Liver (tissue), 9 donors: ENCODE measurements around the gene EVX1. TPM values are rescaled to one million over a fixed set of nuclear protein-coding genes. Genes with fewer than 3 reads are reported as not detected.

Experiments
- DNase-seq: peaks from one replicate; pipeline ENCODE4 v3.0.0-alpha.2; 2017; ENCODE audit warnings: low spot score
- H3K27ac ChIP-seq, 2 donors: one replicate each; pipeline ENCODE4 v1.7.0; 2013; ENCODE audit warnings: inconsistent platforms in 2 of 2, low read length in 2 of 2, control low read depth in 1 of 2, low read depth in 1 of 2, mild to moderate bottlenecking in 1 of 2
- H3K27me3 ChIP-seq, 4 donors: one replicate each; pipeline versions ENCODE4 v1.6.1 to v1.7.0; 2013; ENCODE audit warnings: low read length in 3 of 4, inconsistent platforms in 1 of 4, mild to moderate bottlenecking in 1 of 4, moderate library complexity in 1 of 4; ENCODE audit not compliant: control insufficient read depth in 4 of 4, insufficient read depth in 4 of 4
- H3K36me3 ChIP-seq, 4 donors: one replicate each; pipeline versions ENCODE4 v1.6.1 to v1.7.0; 2013; ENCODE audit warnings: low read length in 3 of 4, mild to moderate bottlenecking in 3 of 4, low read depth in 1 of 4, moderate library complexity in 1 of 4; ENCODE audit not compliant: control insufficient read depth in 4 of 4, insufficient read depth in 3 of 4
- H3K4me1 ChIP-seq, 4 donors: one replicate each; pipeline versions ENCODE4 v1.6.1 to v1.7.0; 2013; ENCODE audit warnings: low read length in 3 of 4, mild to moderate bottlenecking in 3 of 4, moderate library complexity in 1 of 4; ENCODE audit not compliant: control insufficient read depth in 4 of 4, insufficient read depth in 4 of 4
- H3K4me3 ChIP-seq, 3 donors: one replicate each; pipeline versions ENCODE4 v1.6.1 to v1.7.0; 2013; ENCODE audit warnings: low read length in 3 of 3, control low read depth in 1 of 3, low read depth in 1 of 3, mild to moderate bottlenecking in 1 of 3
- H3K9ac ChIP-seq, 2 donors: one replicate each; pipeline ENCODE4 v1.7.0; 2013; ENCODE audit warnings: low read length in 2 of 2, mild to moderate bottlenecking in 2 of 2, moderate library complexity in 2 of 2, control low read depth in 1 of 2, low read depth in 1 of 2
- H3K9me3 ChIP-seq, 4 donors: one replicate each; pipeline versions ENCODE4 v1.6.1 to v1.7.0; 2013; ENCODE audit warnings: low read length in 3 of 4; ENCODE audit not compliant: control insufficient read depth in 4 of 4
- HNF4G ChIP-seq: IDR thresholded peaks from 2 replicates; pipeline ENCODE4 v1.6.1; 2016; ENCODE audit warnings: antibody characterized with exemption
- RAD21 ChIP-seq, 2 donors: IDR thresholded peaks; 2 replicates each; pipeline ENCODE4 v1.6.1; 2016; ENCODE audit warnings: antibody characterized with exemption in 2 of 2, mild to moderate bottlenecking in 2 of 2
- TAF1 ChIP-seq: conservative IDR thresholded peaks from 2 replicates; pipeline ENCODE4 v1.6.1; 2016; ENCODE audit warnings: antibody characterized with exemption, mild to moderate bottlenecking
- WGBS: extraction: QIAGEN DNeasy Blood & Tissue Kit; methylation state at CpG from one replicate; pipeline ENCODE4 v1.1.7; 2013; 5-methylcytosine and 5-hydroxymethylcytosine counted together
- polyA plus RNA-seq, 2 donors: library from polyadenylated mRNA; stranded (reverse) in 1 of 2; unstranded in 1 of 2; fragments of 200-250 nt in 1 of 2; fragments of >200 nt in 1 of 2; fragmentation: Nextera tagmentation in 1 of 2; extraction: Ambion mirVana in 1 of 2; gene quantifications; one replicate each; pipeline versions ENCODE4 v1.2.1 to v1.2.3, GENCODE V29; 2013 to 2015
- total RNA-seq, 2 donors: library from RNA; depleted of rRNA; stranded (reverse); fragments of >200 nt; gene quantifications; one replicate each; pipeline ENCODE4 v1.2.3, GENCODE V29; 2014
- TF ChIP-seq, protein P1 (sequence below): IDR thresholded peaks from 2 replicates; pipeline ENCODE4 v1.6.1; 2016; ENCODE audit warnings: antibody characterized with exemption
- TF ChIP-seq, protein P2 (sequence below): IDR thresholded peaks from 2 replicates; pipeline ENCODE4 v1.6.1; 2016; ENCODE audit warnings: antibody characterized with exemption, mild to moderate bottlenecking
- TF ChIP-seq, protein P3 (sequence below): fragments of 150-350 bp; IDR thresholded peaks from 2 replicates; pipeline ENCODE4 v1.5.1; 2017; ENCODE audit warnings: improper control_type of control experiment, low read depth, low read length; ENCODE audit not compliant: missing input control
- donor health status: healthy.
- donor health status: healthy.
- donor health status: healthy.
- donor health status: healthy.
- donor health status: healthy.

Gene EVX1
- total and polyA plus RNA-seq, 4 donors, result not detected

DNA sequence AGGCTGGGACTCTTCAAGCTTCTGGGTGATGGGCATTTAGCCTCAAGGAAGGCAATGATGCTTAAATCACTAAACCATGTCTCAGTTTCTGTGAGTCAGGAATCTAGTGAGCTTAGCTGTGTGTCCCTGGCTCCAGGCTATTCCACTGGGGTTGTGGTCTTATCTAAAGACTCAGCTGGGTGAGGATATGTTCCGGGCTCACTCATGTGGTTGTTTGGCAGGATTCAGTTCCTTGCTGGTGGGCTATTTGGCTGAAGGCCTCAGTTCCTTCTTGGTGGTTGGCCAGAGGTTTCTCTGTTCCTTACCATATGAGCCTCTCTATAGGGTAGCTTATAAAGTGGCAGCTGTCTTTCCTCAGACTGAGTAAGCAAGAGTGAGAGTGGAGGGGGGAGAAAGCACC, 12.0 kb downstream of the EVX1 start:
- Histone ChIP-seq H3K4me1 (peaks cover 0 to 11% (median 7%) of the 10 kb centered on the region in 4 donors), H3K27ac (no peak overlapping the region), H3K36me3 (no peaks in the 10 kb centered on the region), H3K27me3 (peaks cover 0 to 26% (median 8%) of the 10 kb centered on the region in 4 donors), H3K4me3 (no peak overlapping the region), H3K9me3 (no peaks in the 10 kb centered on the region), H3K9ac (no peak overlapping the region)
- TF ChIP-seq, protein P1, sequence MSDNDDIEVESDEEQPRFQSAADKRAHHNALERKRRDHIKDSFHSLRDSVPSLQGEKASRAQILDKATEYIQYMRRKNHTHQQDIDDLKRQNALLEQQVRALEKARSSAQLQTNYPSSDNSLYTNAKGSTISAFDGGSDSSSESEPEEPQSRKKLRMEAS, result no peak
- no peak for TF ChIP-seq RAD21 (IDR thresholded peaks at IDR 0.05)
- TF ChIP-seq, protein P2, sequence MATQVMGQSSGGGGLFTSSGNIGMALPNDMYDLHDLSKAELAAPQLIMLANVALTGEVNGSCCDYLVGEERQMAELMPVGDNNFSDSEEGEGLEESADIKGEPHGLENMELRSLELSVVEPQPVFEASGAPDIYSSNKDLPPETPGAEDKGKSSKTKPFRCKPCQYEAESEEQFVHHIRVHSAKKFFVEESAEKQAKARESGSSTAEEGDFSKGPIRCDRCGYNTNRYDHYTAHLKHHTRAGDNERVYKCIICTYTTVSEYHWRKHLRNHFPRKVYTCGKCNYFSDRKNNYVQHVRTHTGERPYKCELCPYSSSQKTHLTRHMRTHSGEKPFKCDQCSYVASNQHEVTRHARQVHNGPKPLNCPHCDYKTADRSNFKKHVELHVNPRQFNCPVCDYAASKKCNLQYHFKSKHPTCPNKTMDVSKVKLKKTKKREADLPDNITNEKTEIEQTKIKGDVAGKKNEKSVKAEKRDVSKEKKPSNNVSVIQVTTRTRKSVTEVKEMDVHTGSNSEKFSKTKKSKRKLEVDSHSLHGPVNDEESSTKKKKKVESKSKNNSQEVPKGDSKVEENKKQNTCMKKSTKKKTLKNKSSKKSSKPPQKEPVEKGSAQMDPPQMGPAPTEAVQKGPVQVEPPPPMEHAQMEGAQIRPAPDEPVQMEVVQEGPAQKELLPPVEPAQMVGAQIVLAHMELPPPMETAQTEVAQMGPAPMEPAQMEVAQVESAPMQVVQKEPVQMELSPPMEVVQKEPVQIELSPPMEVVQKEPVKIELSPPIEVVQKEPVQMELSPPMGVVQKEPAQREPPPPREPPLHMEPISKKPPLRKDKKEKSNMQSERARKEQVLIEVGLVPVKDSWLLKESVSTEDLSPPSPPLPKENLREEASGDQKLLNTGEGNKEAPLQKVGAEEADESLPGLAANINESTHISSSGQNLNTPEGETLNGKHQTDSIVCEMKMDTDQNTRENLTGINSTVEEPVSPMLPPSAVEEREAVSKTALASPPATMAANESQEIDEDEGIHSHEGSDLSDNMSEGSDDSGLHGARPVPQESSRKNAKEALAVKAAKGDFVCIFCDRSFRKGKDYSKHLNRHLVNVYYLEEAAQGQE, result no peak
- no peak for DNase-seq
- WGBS, result 74% methylated on average over 1 of the region's 1 CpG

DNA sequence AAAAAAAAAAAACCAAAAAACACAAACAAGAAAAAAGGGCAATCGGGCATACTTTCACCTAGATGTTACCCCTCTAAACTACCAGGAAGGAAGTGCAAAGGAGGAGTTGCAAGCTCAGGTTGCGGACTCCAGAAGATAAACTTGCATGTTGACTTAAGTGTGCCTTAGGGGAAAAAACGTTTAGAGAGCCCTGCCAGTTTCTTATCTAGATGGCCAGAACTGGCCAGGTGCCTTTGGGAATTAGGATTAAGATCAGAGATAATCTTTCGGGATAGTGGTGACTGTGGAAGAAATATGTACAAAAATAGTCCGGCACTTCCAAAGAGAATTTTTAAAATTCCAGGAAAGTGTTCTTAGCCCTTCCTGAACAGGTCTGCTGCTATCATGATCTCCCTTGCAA, 17.6 kb downstream of the EVX1 start:
- Histone ChIP-seq H3K9ac (no peak overlapping the region), H3K4me3 (no peak overlapping the region), H3K9me3 (no peaks in the 10 kb centered on the region), H3K27ac (no peak overlapping the region), H3K36me3 (no peaks in the 10 kb centered on the region), H3K27me3 (peaks cover 0 to 3% (median 2%) of the 10 kb centered on the region in 4 donors), H3K4me1 (no peaks in the 10 kb centered on the region)
- 49% methylated on average over 5 of the region's 5 CpGs for WGBS
- no peak for DNase-seq
- TF ChIP-seq, protein P2, result no peak
- TF ChIP-seq HNF4G, result no peak
- no peak for TF ChIP-seq TAF1

DNA sequence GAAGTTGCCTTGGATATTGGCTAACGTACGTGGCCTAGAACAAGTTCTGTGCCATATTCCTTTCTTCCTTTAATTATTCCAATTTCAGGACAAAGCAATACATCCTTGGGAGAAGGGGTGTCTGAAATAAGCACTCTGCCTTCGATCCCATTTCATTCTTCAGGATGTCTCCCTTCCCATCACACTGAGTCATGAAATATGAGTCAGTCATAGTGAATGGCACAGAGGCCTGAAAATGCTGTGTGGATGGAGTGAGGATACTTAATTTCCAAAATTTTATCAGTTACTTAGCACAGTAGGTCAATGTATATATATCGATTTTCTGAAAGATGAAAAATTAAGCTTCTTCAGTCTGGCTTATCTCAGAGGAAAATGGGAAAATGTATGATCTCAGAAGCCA, 19.5 kb downstream of the EVX1 start:
- no peaks in the 10 kb centered on the region for H3K9me3 ChIP-seq
- no peak overlapping the region for H3K4me3 ChIP-seq
- no peak overlapping the region for H3K27ac ChIP-seq
- no peak overlapping the region for H3K9ac ChIP-seq
- TF ChIP-seq, protein P1, result no peak
- TF ChIP-seq, protein P3, sequence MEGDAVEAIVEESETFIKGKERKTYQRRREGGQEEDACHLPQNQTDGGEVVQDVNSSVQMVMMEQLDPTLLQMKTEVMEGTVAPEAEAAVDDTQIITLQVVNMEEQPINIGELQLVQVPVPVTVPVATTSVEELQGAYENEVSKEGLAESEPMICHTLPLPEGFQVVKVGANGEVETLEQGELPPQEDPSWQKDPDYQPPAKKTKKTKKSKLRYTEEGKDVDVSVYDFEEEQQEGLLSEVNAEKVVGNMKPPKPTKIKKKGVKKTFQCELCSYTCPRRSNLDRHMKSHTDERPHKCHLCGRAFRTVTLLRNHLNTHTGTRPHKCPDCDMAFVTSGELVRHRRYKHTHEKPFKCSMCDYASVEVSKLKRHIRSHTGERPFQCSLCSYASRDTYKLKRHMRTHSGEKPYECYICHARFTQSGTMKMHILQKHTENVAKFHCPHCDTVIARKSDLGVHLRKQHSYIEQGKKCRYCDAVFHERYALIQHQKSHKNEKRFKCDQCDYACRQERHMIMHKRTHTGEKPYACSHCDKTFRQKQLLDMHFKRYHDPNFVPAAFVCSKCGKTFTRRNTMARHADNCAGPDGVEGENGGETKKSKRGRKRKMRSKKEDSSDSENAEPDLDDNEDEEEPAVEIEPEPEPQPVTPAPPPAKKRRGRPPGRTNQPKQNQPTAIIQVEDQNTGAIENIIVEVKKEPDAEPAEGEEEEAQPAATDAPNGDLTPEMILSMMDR, result no peak
- DNase-seq, result no peak
- WGBS, result 87% methylated on average over 4 of the region's 4 CpGs
- H3K36me3 ChIP-seq, result no peaks in the 10 kb centered on the region
- peaks cover 0 to 3% (median 2%) of the 10 kb centered on the region in 4 donors for H3K27me3 ChIP-seq
- no peaks in the 10 kb centered on the region for H3K4me1 ChIP-seq
